ENCODE results near the gene DOCK1. TPM values are rescaled to one million over a fixed set of nuclear protein-coding genes. Genes with fewer than 3 reads are reported as not detected.

The DOCK1 gene
- total RNA-seq, 2 donors from 2014 or later: 52.9 to 76.7 TPM

- H3K4me3 ChIP-seq: no peak overlapping the region
- H3K9me3 ChIP-seq: no peaks in the 10 kb centered on the region
- no peak overlapping the region for H3K27ac ChIP-seq
- no peaks in the 10 kb centered on the region for H3K27me3 ChIP-seq (replicated peaks; ENCODE audit: insufficient read depth)
- H3K36me3 ChIP-seq: no peaks in the 10 kb centered on the region
- peaks cover 12 to 16% of the 10 kb centered on the region in 2 donors for H3K4me1 ChIP-seq (ENCODE audit: control insufficient read depth in 1 of 2, low read depth in 2 of 2)
- no peak for TF ChIP-seq CTCF (IDR thresholded peaks at IDR 0.05)
- ATAC-seq (ENCODE audit: insufficient number of reproducible peaks, low FRiP score, low read depth): no peak
- no peak for DNase-seq (ENCODE audit: low spot score)
These were observed 291.9 kb downstream of the DOCK1 start for GRCh38 chr10:127197154-127197432.

DNA sequence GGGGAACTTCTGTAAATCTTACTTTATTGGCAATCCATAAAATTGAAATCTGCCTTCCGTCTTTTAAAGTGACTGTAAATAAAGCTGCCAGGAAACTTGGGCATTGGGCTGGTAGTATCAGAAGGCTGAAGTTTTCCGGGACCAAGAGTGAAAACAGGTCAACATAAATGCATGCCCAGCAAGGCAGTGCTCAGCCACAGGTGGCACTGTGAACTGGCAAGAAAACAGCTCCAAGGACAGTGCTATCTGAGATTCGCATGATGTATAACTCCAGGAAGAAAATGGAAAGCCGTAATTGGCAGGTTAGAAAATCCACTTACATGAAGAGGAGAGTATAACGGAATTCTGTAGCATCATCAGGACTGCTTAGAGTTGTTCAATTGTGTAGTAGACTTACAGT is 293.1 kb downstream of the DOCK1 start:
- no peaks in the 10 kb centered on the region for H3K36me3 ChIP-seq
- H3K4me3 ChIP-seq: no peak overlapping the region
- no peaks in the 10 kb centered on the region for H3K9me3 ChIP-seq
- TF ChIP-seq CTCF (IDR thresholded peaks at IDR 0.05): no peak
- DNase-seq (ENCODE audit: low spot score) (no peak), ATAC-seq (ENCODE audit: insufficient number of reproducible peaks, low FRiP score, low read depth) (no peak)
- no peaks in the 10 kb centered on the region for H3K27me3 ChIP-seq (replicated peaks; ENCODE audit: insufficient read depth)
- H3K27ac ChIP-seq: no peak overlapping the region
- H3K4me1 ChIP-seq (ENCODE audit: control insufficient read depth in 1 of 2, low read depth in 2 of 2): peaks cover 12 to 16% of the 10 kb centered on the region in 2 donors

DNA sequence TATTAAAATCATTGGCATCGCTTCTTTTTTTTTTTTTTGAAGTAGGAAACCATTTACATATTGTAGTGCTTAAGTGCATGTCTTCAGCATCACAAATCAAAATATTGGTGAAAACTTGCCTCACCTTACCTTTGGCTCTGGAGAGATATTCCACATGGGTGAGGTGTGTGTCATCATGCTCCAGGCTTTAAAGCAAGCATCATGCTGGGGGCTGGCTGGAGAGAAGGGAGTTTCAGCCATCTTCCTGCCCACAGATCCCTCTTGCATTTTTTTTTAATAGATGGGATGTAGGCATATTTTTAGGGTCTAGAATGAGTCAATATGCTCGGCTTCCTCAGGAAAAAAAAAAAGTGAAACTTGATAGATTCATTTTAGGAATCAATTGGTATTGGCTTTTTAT is 293.5 kb downstream of the DOCK1 start:
- no peak for ATAC-seq (ENCODE audit: insufficient number of reproducible peaks, low FRiP score, low read depth)
- no peaks in the 10 kb centered on the region for H3K9me3 ChIP-seq
- H3K27ac ChIP-seq: no peak overlapping the region
- DNase-seq (ENCODE audit: low spot score): no peak
- H3K27me3 ChIP-seq (replicated peaks; ENCODE audit: insufficient read depth): no peaks in the 10 kb centered on the region
- H3K4me3 ChIP-seq: no peak overlapping the region
- peaks cover 12 to 16% of the 10 kb centered on the region in 2 donors for H3K4me1 ChIP-seq (ENCODE audit: control insufficient read depth in 1 of 2, low read depth in 2 of 2)
- TF ChIP-seq CTCF (IDR thresholded peaks at IDR 0.05): no peak
- no peaks in the 10 kb centered on the region for H3K36me3 ChIP-seq

- H3K27ac ChIP-seq: no peak overlapping the region
- peaks cover 2 to 4% of the 10 kb centered on the region in 2 donors for H3K4me1 ChIP-seq (ENCODE audit: control insufficient read depth in 1 of 2, low read depth in 2 of 2)
- no peak for TF ChIP-seq CTCF (IDR thresholded peaks at IDR 0.05)
- DNase-seq (ENCODE audit: low spot score): no peak
- H3K36me3 ChIP-seq: no peaks in the 10 kb centered on the region
- no peak overlapping the region for H3K4me3 ChIP-seq
- H3K27me3 ChIP-seq (replicated peaks; ENCODE audit: insufficient read depth): no peaks in the 10 kb centered on the region
- no peaks in the 10 kb centered on the region for H3K9me3 ChIP-seq
- no peak for ATAC-seq (ENCODE audit: insufficient number of reproducible peaks, low FRiP score, low read depth)
These were observed 295.4 kb downstream of the DOCK1 start for GRCh38 chr10:127200646-127201045.

DNA sequence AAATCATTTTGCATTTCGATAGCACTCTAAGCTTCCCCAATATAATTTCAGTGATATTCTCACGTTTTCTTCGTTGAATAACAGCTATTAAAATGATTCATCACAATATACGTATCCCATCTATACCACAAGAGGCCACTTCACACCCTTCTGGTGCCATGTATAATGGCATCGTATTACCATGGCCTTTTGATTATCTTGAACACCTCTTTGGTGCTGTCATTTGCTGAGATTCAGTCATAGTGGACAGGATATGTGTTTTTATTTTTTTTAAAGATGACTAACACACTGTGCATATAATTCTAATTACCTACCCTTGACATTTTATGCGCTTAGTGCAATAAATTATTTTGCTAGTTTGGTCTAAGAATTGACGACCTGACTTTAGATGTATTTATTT is 297.8 kb downstream of the DOCK1 start:
- no peaks in the 10 kb centered on the region for H3K36me3 ChIP-seq
- no peak for TF ChIP-seq CTCF (IDR thresholded peaks at IDR 0.05)
- DNase-seq (ENCODE audit: low spot score): no peak
- no peak for ATAC-seq (ENCODE audit: insufficient number of reproducible peaks, low FRiP score, low read depth)
- no peaks in the 10 kb centered on the region for H3K9me3 ChIP-seq
- no peaks in the 10 kb centered on the region for H3K27me3 ChIP-seq (replicated peaks; ENCODE audit: insufficient read depth)
- H3K4me3 ChIP-seq: no peak overlapping the region
- no peak overlapping the region for H3K27ac ChIP-seq
- H3K4me1 ChIP-seq (ENCODE audit: control insufficient read depth in 1 of 2, low read depth in 2 of 2): no peaks in the 10 kb centered on the region
